Fibroblast of lung (primary cell): ENCODE data around the gene MLN.

Experiments
- EZH2 ChIP-seq: IDR thresholded peaks from 2 replicates; pipeline ENCODE4 v1.5.1; 2012; ENCODE audit warnings: low read length, control low read depth, mild to moderate bottlenecking; ENCODE audit errors: missing control alignments
- TF ChIP-seq, protein P1 (sequence below), 2 donors: IDR thresholded peaks in 1 of 2; conservative IDR thresholded peaks in 1 of 2; 1 replicate in 1 of 2; 2 replicates in 1 of 2; pipeline ENCODE4 v1.5.1; 2011 to 2012; ENCODE audit warnings: low read length in 2 of 2, control low read depth in 1 of 2, inconsistent platforms in 1 of 2, low read depth in 1 of 2, mild to moderate bottlenecking in 1 of 2

GRCh38 chr6:33774774-33775173, 29.0 kb downstream of the MLN start:
- TF ChIP-seq, protein P1, sequence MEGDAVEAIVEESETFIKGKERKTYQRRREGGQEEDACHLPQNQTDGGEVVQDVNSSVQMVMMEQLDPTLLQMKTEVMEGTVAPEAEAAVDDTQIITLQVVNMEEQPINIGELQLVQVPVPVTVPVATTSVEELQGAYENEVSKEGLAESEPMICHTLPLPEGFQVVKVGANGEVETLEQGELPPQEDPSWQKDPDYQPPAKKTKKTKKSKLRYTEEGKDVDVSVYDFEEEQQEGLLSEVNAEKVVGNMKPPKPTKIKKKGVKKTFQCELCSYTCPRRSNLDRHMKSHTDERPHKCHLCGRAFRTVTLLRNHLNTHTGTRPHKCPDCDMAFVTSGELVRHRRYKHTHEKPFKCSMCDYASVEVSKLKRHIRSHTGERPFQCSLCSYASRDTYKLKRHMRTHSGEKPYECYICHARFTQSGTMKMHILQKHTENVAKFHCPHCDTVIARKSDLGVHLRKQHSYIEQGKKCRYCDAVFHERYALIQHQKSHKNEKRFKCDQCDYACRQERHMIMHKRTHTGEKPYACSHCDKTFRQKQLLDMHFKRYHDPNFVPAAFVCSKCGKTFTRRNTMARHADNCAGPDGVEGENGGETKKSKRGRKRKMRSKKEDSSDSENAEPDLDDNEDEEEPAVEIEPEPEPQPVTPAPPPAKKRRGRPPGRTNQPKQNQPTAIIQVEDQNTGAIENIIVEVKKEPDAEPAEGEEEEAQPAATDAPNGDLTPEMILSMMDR (conservative IDR thresholded peaks at IDR 0.05 in 1 of 2, IDR thresholded peaks at IDR 0.05 in 1 of 2; ENCODE audit: low read depth in 1 of 2, low read length in 2 of 2) = no peak
- no peak for TF ChIP-seq EZH2
